CD4-positive, alpha-beta T cell treated with Interferon alpha-2 for 1 hour (primary cell): ENCODE results near the gene AEN.

Source experiments
- DNase-seq, 2 donors: peaks; one replicate each; pipeline ENCODE4 v3.0.0-alpha.2; 2020 to 2022

The AEN gene

DNA sequence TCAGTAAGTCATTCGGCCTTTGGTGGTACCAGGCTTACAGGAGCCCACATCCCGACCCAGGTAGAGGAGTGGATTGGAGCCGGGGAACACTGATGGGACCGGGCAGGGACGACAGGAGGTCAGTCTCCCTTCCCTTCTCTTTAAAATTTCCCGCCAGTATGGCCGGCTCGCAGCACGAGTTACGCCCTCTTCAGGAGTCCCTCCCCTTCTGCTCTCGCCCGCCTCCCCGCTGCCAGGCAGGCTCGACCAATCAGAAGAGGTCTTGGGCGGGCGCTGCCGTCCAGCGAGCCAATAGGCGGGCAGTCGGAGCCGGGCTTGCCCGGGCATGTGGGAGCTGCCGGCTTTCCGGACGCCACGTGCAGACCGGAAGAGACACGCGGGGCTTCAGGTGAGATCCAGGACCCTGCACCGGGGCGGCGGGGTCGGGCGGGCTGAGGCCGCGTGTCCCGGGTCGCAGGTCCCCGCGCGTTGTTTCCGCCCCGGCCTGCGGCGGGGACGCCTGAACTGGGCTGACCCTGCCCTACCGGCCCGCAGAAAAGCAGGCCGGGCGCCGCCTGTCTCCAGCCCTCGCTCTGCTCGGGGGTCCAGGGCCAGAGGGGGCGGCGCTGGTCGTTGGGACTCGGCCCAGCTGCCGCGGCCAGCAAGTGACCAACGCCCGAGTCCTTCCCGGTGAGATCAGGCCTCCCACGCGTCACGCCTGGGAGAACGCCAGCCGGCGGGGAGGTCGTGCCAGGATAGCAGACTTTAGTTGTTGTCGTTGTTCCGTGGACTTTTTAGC, at the start of gene AEN:
Gene AEN (plus strand): TSS at position 346 of the 778 bp plus-strand sequence. CDS start 4,870 bp downstream, outside the sequence.
- DNase-seq = peak; percentile 96 to 97

DNA sequence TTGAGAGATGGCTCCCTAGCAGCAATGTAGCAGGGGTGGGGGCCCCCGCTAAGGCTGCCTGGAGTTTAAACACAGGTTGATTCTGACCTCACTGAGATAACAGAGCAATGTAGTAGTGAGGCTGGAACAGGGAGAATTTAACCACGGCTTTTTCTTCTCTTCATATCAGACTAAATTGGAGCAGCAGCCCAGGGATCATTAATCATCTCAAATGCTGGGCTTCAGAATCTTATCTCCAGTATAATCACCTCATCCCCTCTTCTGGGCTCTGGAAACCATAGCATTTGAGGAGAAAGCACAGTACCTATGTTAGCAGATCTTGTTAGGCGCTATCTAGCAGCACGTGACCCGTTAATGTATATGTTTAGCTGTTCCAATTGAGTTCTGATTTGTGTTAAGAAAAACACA, 49.3 kb upstream of the AEN start:
- DNase-seq = no peak

GRCh38 chr15:88574077-88574476, 47.1 kb upstream of the AEN start:
- no peak for DNase-seq

- DNase-seq = no peak
Measured at GRCh38 chr15:88574655-88575054, 46.5 kb upstream of the AEN start.

- no peak for DNase-seq
Measured at GRCh38 chr15:88579322-88579721, 41.8 kb upstream of the AEN start.

DNA sequence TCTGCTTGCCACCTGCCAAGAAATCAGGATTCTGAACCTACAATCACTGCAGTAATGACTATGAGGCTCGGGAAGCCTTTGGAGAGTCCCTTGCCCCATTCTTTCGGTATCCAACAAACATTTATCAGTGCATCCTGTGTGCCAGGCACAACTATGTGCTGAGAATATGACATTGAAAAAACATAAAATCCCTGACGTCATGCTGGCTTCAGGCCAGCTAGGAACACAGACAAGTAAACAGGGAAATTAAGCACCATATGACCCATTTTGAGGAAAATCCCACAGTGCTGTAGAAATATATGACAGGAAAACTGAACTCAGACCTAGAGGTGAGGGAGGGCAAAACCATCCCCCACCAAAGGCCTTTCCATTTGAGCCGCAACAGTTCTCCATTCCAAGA, 40.6 kb upstream of the AEN start:
- no peak for DNase-seq

DNA sequence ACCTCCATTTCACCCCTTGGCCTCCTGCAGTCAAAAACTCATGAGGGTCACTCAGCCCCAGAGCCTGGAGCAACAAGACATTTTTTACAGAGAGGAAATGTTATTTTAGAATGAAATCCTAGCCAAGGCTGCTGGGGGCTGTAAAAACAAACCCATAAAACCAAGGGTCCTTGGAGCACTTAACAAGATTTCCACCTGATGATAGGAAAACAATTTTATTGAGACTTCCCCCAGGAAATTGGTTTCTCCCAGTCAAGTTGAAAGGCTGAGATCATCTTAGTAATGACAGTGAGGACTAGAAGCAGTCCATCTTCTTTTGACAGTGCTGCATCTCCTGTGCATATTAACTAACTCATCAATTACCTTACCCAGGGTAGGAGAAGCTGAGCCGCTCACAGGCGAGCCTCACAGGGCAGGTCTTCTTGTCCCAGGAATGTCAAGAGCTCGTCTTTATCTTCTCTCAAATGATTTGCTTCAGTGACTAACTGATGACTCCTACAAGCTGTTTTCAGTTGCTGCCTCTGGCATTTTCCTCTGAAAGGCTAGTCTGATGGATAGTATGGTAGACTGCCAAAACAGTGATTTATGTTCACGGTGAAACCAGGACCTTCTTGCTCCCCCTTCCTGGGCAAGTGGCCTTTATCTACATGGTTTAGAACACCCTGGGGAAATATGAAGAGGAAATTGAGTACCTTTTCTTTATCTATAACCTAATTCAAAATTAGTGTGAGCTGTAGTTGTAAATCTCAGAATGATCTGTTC, 34.6 kb upstream of the AEN start:
- DNase-seq = no peak

- DNase-seq = no peak
Measured at GRCh38 chr15:88590759-88591158, 30.4 kb upstream of the AEN start.

DNA sequence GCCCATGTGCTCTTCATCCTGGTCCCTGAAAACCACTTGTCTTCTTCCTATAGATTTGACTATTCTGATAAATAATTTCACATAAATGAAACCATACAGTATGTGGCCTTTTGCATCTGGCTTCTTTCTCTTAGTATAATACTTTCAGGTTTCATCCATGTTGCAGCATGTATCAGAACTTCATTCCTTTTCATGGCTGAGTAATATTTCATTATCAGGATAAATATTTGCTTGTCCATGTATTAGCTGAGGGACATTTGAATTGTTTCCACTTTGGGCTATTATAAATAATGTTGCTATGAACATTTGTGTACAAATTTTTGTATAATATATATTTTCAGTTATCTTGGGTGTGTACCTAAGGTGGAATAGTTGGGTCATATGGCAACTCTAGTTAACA, 29.8 kb upstream of the AEN start:
- no peak for DNase-seq

DNA sequence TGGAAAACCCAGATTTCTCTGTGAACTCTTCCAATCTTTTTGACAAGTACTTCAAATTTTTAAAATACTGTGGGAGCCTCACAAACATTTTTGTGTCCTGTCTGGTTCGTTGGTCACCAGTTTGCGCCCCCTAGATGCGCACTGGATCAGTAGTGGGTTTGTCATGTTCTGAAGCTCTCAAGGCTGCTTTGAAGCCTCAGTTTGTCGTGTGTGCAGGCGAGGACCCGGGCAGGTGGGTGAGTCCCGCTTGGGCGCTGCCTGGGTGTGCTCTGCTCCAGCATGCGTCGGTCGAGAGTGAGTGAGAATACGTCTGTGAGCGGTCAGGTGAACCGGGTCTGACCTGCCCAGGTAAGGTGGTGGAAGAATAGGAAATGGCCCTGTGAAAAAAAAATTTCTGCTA, 17.3 kb upstream of the AEN start:
- DNase-seq = no peak

DNA sequence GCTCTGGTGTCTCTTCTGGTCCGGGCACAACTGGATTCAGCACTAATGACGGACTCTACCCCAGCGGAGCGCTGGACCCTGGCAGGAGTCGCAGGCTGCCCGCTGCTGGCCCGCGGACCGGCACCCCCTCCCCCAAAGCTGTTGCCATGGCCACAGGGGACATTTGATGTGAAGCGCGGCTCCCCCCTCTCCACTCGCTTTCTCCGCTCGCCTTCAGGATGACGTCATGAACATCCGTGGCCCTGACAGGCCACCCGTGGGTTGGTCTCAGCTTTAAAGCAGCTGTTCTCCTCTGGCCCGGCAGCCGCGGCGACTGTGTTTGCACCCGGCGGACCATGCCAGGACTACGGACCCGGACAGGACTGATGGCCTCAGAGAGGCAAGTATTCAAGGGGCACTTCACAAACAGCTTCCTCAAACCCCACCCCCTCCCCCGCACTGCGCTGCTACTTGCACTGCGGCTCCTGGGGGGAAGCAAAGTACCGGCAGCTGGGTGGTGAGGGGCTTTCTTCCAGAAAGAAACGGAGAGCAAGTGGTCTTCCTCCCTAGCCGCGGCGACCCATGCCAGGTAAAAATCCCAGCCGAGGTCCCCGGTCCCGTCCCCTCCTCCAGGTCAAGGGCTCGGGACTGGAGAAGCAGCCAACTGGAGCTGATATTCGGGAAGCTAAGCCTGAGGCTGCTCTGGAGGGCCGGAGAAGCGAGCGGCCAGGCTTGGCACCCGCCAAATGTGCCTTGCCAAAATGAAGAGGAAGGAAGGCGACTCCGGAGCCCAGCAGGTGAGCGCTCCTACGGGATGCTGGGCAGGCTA, 16.6 kb upstream of the AEN start:
- DNase-seq = no peak

GRCh38 chr15:88605189-88606069, 15.7 kb upstream of the AEN start:
- DNase-seq = peak; percentile 23 to 48

GRCh38 chr15:88606070-88606794, 14.9 kb upstream of the AEN start:
- DNase-seq = no peak

- DNase-seq = no peak
Measured at GRCh38 chr15:88607951-88608350, 13.2 kb upstream of the AEN start.

DNA sequence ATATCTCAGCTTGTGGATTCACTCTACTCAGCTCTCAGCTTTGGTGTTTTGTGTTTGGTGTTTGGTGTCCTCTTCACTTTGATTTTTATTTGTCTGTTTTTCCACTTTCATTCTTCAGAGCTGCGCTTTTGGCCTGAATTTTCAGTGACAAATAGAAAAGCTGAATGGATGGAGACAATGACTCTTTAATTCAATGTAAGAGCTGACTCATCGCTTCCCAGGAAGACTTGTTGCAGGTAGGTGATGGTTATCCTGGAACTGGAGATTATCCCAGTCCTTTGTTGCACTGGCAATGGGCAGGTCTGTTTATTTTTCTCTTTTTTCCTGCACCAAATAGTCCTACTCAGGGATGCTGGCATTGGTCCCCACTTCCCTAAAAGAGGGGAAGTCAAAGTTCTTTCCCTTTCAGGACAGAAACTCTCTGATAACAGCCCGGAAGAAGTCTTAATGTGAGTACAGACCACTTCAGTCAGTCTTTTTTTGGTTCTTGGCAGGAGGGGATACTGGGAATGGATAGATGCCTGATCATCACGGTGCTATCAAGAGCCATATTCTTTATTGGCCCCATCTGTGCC, 12.4 kb upstream of the AEN start:
- no peak for DNase-seq

GRCh38 chr15:88609344-88610090, 11.6 kb upstream of the AEN start:
- DNase-seq = no peak

DNA sequence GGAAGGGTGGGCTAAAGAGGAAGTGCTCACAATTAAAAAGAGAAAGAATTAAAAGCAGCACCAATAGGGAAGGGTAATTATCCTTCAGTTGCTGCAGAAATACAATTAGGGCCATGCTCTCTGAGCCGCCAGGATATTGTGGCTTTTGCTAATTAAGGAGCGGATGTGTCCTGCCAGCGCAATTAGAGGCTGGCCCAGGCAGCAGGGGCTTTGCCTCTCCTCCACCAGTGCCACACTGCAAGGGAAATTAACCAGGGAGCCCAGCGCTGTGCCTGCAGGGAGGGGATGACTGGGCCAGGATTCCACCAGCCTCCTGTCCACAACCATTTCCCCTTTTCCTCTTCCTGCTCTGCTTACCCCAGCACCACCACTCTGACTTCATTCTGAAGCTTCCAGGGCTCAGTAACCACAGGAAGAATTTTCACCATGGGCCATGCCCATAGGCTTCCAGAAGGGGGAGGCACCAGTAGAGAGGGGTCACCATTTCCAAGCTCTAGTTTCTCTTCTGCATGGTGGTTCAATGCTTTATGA, 10.4 kb upstream of the AEN start:
- DNase-seq = no peak

- DNase-seq = no peak
Measured at GRCh38 chr15:88612186-88612796, 8.8 kb upstream of the AEN start.

DNA sequence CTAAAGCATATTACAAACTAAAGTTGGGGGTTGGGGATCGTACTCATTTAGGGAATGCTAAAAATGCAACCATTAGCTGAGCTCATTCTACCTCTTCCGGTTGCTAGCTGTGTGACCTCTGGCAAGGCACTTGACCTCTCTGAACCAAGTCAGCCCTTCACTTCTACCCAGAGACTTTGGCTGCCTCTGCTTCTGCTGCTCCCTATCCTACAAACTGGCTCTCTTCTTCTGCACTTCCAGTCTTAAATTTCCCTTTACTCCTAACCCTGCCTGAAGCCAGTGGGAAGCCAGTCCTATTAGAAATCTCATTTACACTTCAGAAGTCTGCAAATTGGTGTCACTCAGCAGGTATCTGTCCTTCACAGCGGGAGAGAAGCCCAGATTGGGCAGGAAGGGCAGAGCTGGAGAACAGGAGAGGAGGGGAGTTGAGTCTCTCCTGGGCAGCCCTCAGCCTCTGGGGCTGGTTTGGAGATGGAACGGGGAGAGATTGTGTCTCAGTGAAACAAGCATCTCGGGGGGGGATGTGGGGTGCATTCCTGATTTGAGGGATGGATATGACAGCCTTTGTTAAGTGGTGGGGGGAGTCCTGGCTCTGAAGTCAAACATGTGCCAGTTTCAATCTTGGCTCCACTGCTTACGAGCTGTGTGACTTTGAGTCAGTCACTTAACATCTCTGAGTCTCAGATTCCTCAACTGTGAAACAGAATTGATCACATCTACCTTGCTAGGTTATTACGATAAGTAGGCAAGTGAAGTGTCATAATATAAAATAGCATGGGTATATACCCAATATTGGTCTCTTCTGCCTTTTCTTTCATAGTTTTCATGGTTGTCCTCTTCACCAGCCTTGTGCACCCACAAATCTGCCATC, 7.8 kb upstream of the AEN start:
- DNase-seq = no peak
